Upper lobe of right lung (tissue), 1 donor: ENCODE data around the gene FJX1. TPM values are rescaled to one million over a fixed set of nuclear protein-coding genes. Genes with fewer than 3 reads are reported as not detected.
"Not testable (repeated sequence)": the region's sequence is repeated elsewhere in the genome, so short reads cannot be mapped to it uniquely, and the experiment has no call there.

Experiments
- ATAC-seq: fragments of 200-7000 bp; cut with Tn5 transposase; one replicate; pipeline ENCODE4 v1.9.1; 2020; ENCODE audit warnings: mild to moderate bottlenecking, moderate library complexity
- DNase-seq: peaks from one replicate; pipeline ENCODE4 v3.0.0-alpha.2; 2020
- H3K27ac ChIP-seq: fragments of 200-600 bp; one replicate; pipeline ENCODE4 v1.8.0; 2022
- H3K27me3 ChIP-seq: fragments of 200-600 bp; one replicate; pipeline ENCODE4 v1.8.0; 2022; ENCODE audit warnings: mild to moderate bottlenecking
- H3K36me3 ChIP-seq: fragments of 200-600 bp; one replicate; pipeline ENCODE4 v1.8.0; 2022
- H3K4me1 ChIP-seq: fragments of 200-600 bp; one replicate; pipeline ENCODE4 v1.8.0; 2022
- H3K4me3 ChIP-seq: fragments of 200-600 bp; one replicate; pipeline ENCODE4 v1.8.0; 2022; ENCODE audit warnings: mild to moderate bottlenecking
- H3K9me3 ChIP-seq: fragments of 200-600 bp; one replicate; pipeline ENCODE4 v1.8.0; 2022
- CTCF ChIP-seq: fragments of 200-600 bp; IDR thresholded peaks from one replicate; pipeline ENCODE4 v1.8.0; 2022; ENCODE audit warnings: antibody characterized with exemption
- intact Hi-C: fragments of 100-400 bp; cut with DNase I; formaldehyde crosslinking; loops from one replicate; pipeline ENCODE4 v1.11.0; 2022
- total RNA-seq: library from RNA; stranded (reverse); fragmentation: NEBNext Ultra II Directional; extraction: Animal tissue kit (Norgen Biotek cat#: 25700); gene quantifications from one replicate; pipeline ENCODE4 v1.2.1, GENCODE V29; 2021
- donor health status: DM: no; HTN: yes; CAD: no; lungs with severe emphysema.

FJX1 gene
- total RNA-seq, 1 donor from 2014 or later: 5.9 TPM

DNA sequence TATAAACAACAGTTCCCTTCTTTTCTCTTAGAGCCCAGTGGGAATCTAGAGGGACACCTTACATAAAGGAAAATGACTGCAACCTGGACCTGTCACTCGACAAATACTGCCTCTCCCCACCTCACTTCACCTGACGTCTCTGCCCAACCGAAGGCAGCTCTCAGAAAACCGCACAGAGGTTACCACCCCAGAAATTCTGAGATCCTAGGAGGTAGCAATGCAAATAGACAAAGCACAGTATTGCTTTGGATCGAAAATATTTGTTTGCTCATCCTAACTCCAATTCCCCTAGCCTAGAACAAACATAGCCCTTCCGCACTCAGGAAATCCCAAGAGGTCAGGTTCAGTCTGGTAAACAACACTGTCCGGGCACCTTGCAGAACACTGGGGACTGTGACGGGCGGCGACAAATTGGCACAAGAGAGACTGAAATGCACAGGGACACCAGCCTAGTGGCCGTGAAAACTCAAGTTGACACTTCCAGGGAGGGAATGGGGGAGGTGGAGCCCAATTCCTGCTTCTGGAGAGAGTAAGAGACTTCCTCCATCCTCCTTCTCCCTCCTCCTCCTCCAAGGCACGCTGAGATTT lies 43.9 kb downstream of the FJX1 start:
- DNase-seq (no peak), ATAC-seq (peak; percentile 6)
- peak overlapping the region; percentile 99 for H3K27ac ChIP-seq
- no peaks in the 10 kb centered on the region for H3K27me3 ChIP-seq
- peaks cover 10% of the 10 kb centered on the region for H3K4me1 ChIP-seq
- peaks cover 19% of the 10 kb centered on the region for H3K9me3 ChIP-seq
- TF ChIP-seq CTCF: no peak
- H3K4me3 ChIP-seq: peak overlapping the region; percentile 73
- no peaks in the 10 kb centered on the region for H3K36me3 ChIP-seq
- intact Hi-C loops: no loop called here

- Histone ChIP-seq H3K4me1 (peaks cover 10% of the 10 kb centered on the region), H3K9me3 (peaks cover 19% of the 10 kb centered on the region), H3K36me3 (no peaks in the 10 kb centered on the region), H3K27ac (peak within 1 kb of the TSS; percentile 99), H3K27me3 (no peaks in the 10 kb centered on the region), H3K4me3 (peak within 1 kb of the TSS; percentile 73)
- intact Hi-C loops: no loop called here
- DNase-seq: peak; percentile 95
- ATAC-seq: peak; percentile 96
- no peak for TF ChIP-seq CTCF
Measured at GRCh38 chr11:35662649-35663407, 44.6 kb downstream of the FJX1 start, which contains the start of gene TRIM44. TRIM44 (plus strand) TSS chr11:35662775; CDS start chr11:35663112, 337 bp downstream.

- DNase-seq (no peak), ATAC-seq (no peak)
- peak overlapping the region; percentile 73 for H3K4me3 ChIP-seq
- intact Hi-C loops: no loop called here
- H3K36me3 ChIP-seq: no peaks in the 10 kb centered on the region
- H3K27me3 ChIP-seq: no peaks in the 10 kb centered on the region
- H3K9me3 ChIP-seq: peaks cover 19% of the 10 kb centered on the region
- H3K4me1 ChIP-seq: peaks cover 10% of the 10 kb centered on the region
- no peak for TF ChIP-seq CTCF
- H3K27ac ChIP-seq: peak overlapping the region; percentile 99
Measured at GRCh38 chr11:35663408-35663702, 45.1 kb downstream of the FJX1 start.

- no peak overlapping the region for H3K4me3 ChIP-seq
- no peak for TF ChIP-seq CTCF
- H3K9me3 ChIP-seq: peaks cover 19% of the 10 kb centered on the region
- H3K36me3 ChIP-seq: no peaks in the 10 kb centered on the region
- DNase-seq (no peak), ATAC-seq (no peak)
- no peaks in the 10 kb centered on the region for H3K27me3 ChIP-seq
- intact Hi-C loops: no loop called here
- H3K4me1 ChIP-seq: peaks cover 10% of the 10 kb centered on the region
- H3K27ac ChIP-seq: no peak overlapping the region
Measured at GRCh38 chr11:35664977-35665441, 46.7 kb downstream of the FJX1 start.

DNA sequence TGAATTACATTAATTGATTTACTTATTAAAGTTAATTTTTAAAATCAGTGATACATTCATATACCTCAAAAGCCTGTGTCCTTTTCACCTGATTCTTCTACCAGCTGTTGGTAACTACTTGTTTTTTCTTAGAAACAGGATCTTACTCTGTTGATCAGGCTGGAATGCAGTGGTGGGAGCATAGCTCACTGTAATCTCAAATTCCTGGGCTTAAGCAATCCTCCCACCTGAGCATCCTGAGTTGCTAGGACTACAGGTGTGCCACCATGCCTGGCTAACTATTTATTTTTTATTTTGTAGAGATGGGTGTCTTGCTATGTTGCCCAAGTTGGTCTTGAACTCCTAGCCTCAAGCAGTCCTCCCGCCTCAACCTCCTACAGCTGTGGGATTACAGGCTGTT lies 49.0 kb downstream of the FJX1 start:
- peaks cover 21% of the 10 kb centered on the region for H3K4me1 ChIP-seq
- ATAC-seq: no peak
- peaks cover 19% of the 10 kb centered on the region for H3K9me3 ChIP-seq
- no peak overlapping the region for H3K27ac ChIP-seq
- no peak for TF ChIP-seq CTCF
- DNase-seq: no peak
- intact Hi-C loops: no loop called here
- no peaks in the 10 kb centered on the region for H3K36me3 ChIP-seq
- no peaks in the 10 kb centered on the region for H3K27me3 ChIP-seq
- H3K4me3 ChIP-seq: no peak overlapping the region

DNA sequence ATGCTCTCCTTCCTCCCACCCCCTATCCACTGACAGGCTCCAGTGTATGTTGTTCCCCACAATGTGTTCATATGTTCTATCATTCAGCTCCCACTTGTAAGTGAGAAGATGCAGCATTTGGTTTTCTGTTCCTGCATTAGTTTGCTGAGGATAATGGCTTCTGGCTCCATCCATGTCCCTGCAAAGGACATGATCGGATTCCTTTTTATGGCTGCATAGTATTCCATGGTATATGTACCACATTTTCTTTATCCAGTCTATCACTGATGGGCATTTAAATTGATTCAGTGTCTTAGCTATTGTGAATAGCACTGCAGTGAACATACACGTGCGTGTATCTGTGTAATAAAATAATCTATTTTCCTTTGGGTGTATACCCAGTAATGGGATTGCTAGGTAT lies 50.1 kb downstream of the FJX1 start:
- H3K4me3 ChIP-seq, H3K36me3 ChIP-seq, ATAC-seq, intact Hi-C loops, H3K27me3 ChIP-seq, H3K27ac ChIP-seq, DNase-seq: not testable (repeated sequence)
- H3K4me1 ChIP-seq: peaks cover 19% of the 10 kb centered on the region
- H3K9me3 ChIP-seq: peaks cover 19% of the 10 kb centered on the region
